Kidney (tissue), 14 donors: ENCODE data around the gene MAML2. TPM values are rescaled to one million over a fixed set of nuclear protein-coding genes. Genes with fewer than 3 reads are reported as not detected.

Experiments
- DNase-seq, 5 donors: peaks; one replicate each; pipeline ENCODE4 v3.0.0-alpha.2; 2013 to 2020
- FAIRE-seq: peaks from 2 replicates; lab custom pipeline; 2012; peaks lifted over from hg19 to GRCh38; lab: Jason Lieb, UNC
- H3K27ac ChIP-seq, 2 donors: one replicate each; pipeline ENCODE4 v1.7.0; 2013; ENCODE audit warnings: low read depth in 2 of 2, low read length in 2 of 2, inconsistent platforms in 1 of 2
- H3K27me3 ChIP-seq: one replicate; pipeline ENCODE4 v1.7.1; 2013; ENCODE audit warnings: low read length, inconsistent platforms; ENCODE audit not compliant: control insufficient read depth, insufficient read depth
- H3K36me3 ChIP-seq, 3 donors: one replicate each; pipeline versions ENCODE4 v1.7.0 to v1.7.1; 2013; ENCODE audit warnings: low read length in 3 of 3, control low read depth in 1 of 3, inconsistent platforms in 1 of 3; ENCODE audit not compliant: insufficient read depth in 3 of 3, control insufficient read depth in 2 of 3
- H3K4me1 ChIP-seq, 3 donors: one replicate each; pipeline versions ENCODE4 v1.7.0 to v1.7.1; 2013; ENCODE audit warnings: low read length in 3 of 3, inconsistent platforms in 1 of 3, low read depth in 1 of 3; ENCODE audit not compliant: control insufficient read depth in 2 of 3, insufficient read depth in 2 of 3
- H3K4me3 ChIP-seq, 3 donors: one replicate each; pipeline versions ENCODE4 v1.7.0 to v1.8.1; 2013; ENCODE audit warnings: low read length in 3 of 3, control low read depth in 1 of 3, inconsistent platforms in 1 of 3
- H3K9ac ChIP-seq, 3 donors: one replicate each; pipeline versions ENCODE4 v1.7.0 to v1.7.1; 2013; ENCODE audit warnings: low read length in 3 of 3, control low read depth in 1 of 3, inconsistent platforms in 1 of 3
- H3K9me3 ChIP-seq, 3 donors: one replicate each; pipeline versions ENCODE4 v1.7.0 to v1.7.1; 2013; ENCODE audit warnings: low read length in 3 of 3, control low read depth in 1 of 3, inconsistent platforms in 1 of 3; ENCODE audit not compliant: control insufficient read depth in 2 of 3, insufficient read depth in 1 of 3
- intact Hi-C: fragments of 100-400 bp; cut with DNase I; formaldehyde crosslinking; loops from one replicate; pipeline ENCODE4 v1.11.1; 2022
- polyA plus RNA-seq: library from polyadenylated mRNA; stranded (reverse); fragments of 350-450 nt; fragmentation: Illumina TruSeq; extraction: RNeasy Lipid Tissue Mini Kit (QIAGEN cat#74804); gene quantifications from one replicate; pipeline ENCODE4 v1.2.3, GENCODE V29; 2014; ENCODE audit warnings: low read depth, low replicate concordance; ENCODE audit not compliant: insufficient read depth
- total RNA-seq: library from RNA; stranded (reverse); fragmentation: NEBNext Ultra II Directional; extraction: Animal tissue kit (Norgen Biotek cat#: 25700); gene quantifications from one replicate; pipeline ENCODE4 v1.2.1, GENCODE V29; 2021
- TF ChIP-seq, protein P1 (sequence below): IDR thresholded peaks from 3 replicates; pipeline ENCODE4 v1.5.1; 2012; ENCODE audit warnings: mild to moderate bottlenecking, moderate library complexity, borderline replicate concordance; ENCODE audit not compliant: insufficient read depth; ENCODE audit errors: extremely low read depth
- donor health status: control.
- donor health status: control.
- donor health status: control.
- donor health status: control.
- donor health status: control.
- donor health status: DM: yes; HTN: yes; CAD: no.
- donor health status: Normal renal cell carcinoma (clear cell type).

Gene MAML2
- total and polyA plus RNA-seq, 2 donors from 2014 or later, result 4.9 to 32.3 TPM

DNA sequence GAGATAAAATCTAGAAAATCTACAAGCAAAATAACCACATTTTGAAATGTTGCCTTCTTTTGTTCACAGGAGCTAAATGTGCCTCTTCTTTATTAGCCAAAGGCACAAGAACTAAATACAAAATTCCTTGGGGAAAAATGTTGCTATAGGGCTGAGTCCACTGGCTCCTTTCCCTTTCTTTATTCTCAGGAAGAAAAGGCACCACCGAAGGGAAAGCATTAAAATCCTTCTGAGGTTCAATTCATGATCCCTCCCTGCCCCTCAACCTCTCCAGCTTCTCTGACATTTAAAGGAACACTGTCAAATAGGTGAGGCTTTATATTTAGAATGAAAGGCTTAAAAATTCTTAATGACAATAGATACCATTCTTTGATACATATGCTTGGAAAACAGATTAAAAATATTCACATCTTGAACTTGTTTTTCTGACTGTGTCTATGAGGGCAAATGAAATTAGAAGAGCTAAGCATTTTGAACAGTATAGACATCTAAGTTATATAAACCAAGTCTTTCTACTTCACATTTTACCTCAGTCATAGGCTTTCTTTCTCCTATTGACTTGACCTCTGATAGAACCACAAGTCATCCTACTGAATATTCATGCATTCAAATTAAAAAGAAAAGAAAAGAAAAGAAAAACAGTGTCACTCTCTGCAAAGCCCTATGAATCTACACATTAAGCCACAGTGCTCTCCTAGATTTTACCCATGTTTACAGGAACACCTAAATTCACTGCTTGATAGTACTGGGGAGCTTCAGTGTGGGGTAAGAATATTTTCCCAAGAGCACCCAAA, 148.2 kb downstream of the MAML2 start:
- no peak for DNase-seq
- H3K27ac ChIP-seq, result no peak overlapping the region
- H3K4me1 ChIP-seq, result peaks cover 10 to 22% (median 14%) of the 10 kb centered on the region in 3 donors

DNA sequence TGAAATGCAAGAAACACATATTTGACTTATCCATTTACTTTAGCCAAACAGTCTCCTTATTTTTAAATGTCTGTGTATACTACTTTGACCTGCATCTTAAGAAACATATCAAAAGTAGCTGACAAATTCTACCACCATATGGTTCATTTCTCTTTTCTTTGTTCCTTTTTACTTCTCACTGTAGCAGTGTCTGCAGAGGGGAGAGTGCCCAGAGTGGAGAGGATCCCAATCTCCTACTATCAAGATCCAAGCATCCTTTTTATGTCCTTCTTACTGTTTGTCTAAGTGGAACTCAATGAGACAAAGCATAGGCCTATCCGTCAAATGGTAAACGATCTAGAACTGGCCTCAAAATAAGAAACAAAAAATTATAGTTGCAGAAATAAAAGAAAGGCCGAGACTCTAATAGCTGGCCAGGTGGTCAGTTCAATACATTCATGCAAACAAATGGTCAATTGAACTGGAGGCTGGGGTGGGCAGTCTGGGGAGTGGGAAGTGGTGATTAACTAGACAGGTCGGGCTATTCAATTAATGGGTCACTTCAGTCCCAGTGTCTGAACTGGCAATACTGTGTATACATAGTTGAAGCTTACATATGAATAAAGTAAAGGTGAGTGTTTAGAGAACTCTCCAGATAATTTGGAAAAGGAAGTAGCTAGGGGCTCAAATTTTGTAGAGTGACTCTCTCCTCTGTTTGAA, 149.1 kb downstream of the MAML2 start:
- H3K36me3 ChIP-seq, result peaks cover 0 to 2% (median 0%) of the 10 kb centered on the region in 3 donors

More for the DNA sequence above, 148.2 kb downstream of the MAML2 start:
- Histone ChIP-seq H3K4me3 (no peak overlapping the region), H3K9ac (no peak overlapping the region), H3K9me3 (no peaks in the 10 kb centered on the region), H3K36me3 (peaks cover 0 to 2% (median 0%) of the 10 kb centered on the region in 3 donors), H3K27me3 (no peaks in the 10 kb centered on the region)
- TF ChIP-seq, protein P1, sequence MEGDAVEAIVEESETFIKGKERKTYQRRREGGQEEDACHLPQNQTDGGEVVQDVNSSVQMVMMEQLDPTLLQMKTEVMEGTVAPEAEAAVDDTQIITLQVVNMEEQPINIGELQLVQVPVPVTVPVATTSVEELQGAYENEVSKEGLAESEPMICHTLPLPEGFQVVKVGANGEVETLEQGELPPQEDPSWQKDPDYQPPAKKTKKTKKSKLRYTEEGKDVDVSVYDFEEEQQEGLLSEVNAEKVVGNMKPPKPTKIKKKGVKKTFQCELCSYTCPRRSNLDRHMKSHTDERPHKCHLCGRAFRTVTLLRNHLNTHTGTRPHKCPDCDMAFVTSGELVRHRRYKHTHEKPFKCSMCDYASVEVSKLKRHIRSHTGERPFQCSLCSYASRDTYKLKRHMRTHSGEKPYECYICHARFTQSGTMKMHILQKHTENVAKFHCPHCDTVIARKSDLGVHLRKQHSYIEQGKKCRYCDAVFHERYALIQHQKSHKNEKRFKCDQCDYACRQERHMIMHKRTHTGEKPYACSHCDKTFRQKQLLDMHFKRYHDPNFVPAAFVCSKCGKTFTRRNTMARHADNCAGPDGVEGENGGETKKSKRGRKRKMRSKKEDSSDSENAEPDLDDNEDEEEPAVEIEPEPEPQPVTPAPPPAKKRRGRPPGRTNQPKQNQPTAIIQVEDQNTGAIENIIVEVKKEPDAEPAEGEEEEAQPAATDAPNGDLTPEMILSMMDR, result no peak
- intact Hi-C loops, result no loop called here
- FAIRE-seq, result no peak

DNA sequence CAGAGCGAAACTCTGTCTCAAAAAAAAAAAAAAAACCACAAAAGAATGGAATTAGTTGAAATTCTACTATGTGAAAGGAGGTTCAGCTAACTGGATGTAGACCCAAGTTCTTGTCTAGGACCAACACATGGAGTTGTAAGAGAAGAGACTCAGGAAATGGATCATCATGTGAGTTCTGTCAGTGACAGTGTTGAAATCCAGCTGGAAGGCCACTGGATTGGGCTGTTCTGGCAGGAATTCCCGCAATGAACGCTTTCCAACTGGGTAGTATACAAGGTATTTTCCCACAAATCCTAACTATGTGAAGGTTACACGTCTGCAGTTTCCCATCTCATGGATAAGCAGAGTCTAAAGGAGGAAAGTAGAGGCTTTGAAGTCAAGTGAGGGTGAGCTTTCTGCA, 151.2 kb downstream of the MAML2 start:
- intact Hi-C loops, result no loop called here
- FAIRE-seq, result no peak
- Histone ChIP-seq H3K27me3 (no peaks in the 10 kb centered on the region), H3K9me3 (no peaks in the 10 kb centered on the region), H3K27ac (no peak overlapping the region), H3K9ac (no peak overlapping the region), H3K4me1 (peaks cover 8 to 27% (median 18%) of the 10 kb centered on the region in 3 donors), H3K4me3 (no peak overlapping the region), H3K36me3 (no peaks in the 10 kb centered on the region)
- TF ChIP-seq, protein P1, result no peak
- DNase-seq, result no peak

More for the DNA sequence above, 149.1 kb downstream of the MAML2 start:
- no peaks in the 10 kb centered on the region for H3K9me3 ChIP-seq
- H3K9ac ChIP-seq, result no peak overlapping the region
- peaks cover 12 to 28% (median 19%) of the 10 kb centered on the region in 3 donors for H3K4me1 ChIP-seq
- FAIRE-seq (no peak), DNase-seq (peak in 2 of 5 donors; percentile 51)
- H3K27ac ChIP-seq, result no peak overlapping the region
- no peak overlapping the region for H3K4me3 ChIP-seq
- intact Hi-C loops, result no loop called here
- TF ChIP-seq, protein P1, result no peak
- H3K27me3 ChIP-seq, result no peaks in the 10 kb centered on the region
